Measurements from ENCODE around the gene SRSF7.
"Not testable (repeated sequence)": the region's sequence is repeated elsewhere in the genome, so short reads cannot be mapped to it uniquely, and the experiment has no call there.

The SRSF7 gene

DNA sequence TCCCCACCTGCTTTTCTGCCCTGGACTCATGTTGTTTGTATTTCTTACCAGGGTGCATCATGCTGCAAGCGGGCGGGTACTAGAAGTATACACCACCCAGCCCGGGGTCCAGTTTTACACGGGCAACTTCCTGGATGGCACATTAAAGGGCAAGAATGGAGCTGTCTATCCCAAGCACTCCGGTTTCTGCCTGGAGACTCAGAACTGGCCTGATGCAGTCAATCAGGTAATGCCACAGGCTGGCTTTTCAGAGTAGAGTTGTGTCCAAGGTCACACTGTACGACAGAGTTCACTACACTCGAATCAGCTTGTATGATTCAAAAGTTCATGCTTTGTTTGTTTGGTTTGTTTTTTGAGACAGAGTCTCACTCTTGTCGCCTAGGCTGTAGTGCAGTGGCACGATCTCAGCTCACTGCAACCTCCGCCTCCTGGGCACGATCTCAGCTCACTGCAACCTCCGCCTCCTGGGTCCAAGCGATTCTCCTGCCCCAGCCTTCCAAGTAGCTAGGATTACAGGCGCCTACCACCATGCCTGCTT lies 19.4 kb downstream of the SRSF7 start:
- H3K4me3 ChIP-seq (ENCODE audit: extremely low read depth, insufficient read depth, low read length, poor library complexity, severe bottlenecking) = no peak overlapping the region
- H3K9me3 ChIP-seq (ENCODE audit: control insufficient read depth, low read length) = no peaks in the 10 kb centered on the region
- 90 to 91% methylated on average over 10 to 12 of the region's 14 CpGs for WGBS, 2 experiments (ENCODE audit: insufficient coverage in 2 of 2)
- H3K27ac ChIP-seq (ENCODE audit: low read depth, low read length, severe bottlenecking) = no peak overlapping the region
- H3K4me1 ChIP-seq (ENCODE audit: control insufficient read depth, insufficient read depth, low read length, poor library complexity, severe bottlenecking) = no peaks in the 10 kb centered on the region
- peaks cover 53% of the 10 kb centered on the region for H3K36me3 ChIP-seq (ENCODE audit: control insufficient read depth, insufficient read depth, low read length)

DNA sequence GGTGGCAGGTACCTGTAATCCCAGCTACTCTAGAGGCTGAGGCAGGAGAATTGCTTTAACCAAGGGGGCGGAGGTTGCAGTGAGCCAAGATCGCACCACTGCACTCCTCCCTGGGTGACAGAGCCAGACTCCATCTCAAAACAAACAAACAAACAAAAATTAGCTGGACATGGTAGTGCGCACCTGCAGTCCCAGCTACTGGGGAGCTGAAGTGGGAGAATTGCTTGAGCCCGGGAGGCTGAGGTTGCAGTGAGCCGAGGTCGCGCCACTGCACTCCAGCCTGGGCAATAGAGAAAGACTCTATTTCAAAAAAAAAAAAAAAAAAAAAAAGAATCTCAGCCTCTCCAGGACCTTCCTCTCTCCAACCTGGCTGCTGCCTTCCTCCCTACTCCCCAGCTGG lies 20.1 kb downstream of the SRSF7 start:
- no peaks in the 10 kb centered on the region for H3K9me3 ChIP-seq (ENCODE audit: control insufficient read depth, low read length)
- H3K27ac ChIP-seq (ENCODE audit: low read depth, low read length, severe bottlenecking) = no peak overlapping the region
- peaks cover 53% of the 10 kb centered on the region for H3K36me3 ChIP-seq (ENCODE audit: control insufficient read depth, insufficient read depth, low read length)
- H3K4me1 ChIP-seq (ENCODE audit: control insufficient read depth, insufficient read depth, low read length, poor library complexity, severe bottlenecking) = no peaks in the 10 kb centered on the region
- no peak overlapping the region for H3K4me3 ChIP-seq (ENCODE audit: extremely low read depth, insufficient read depth, low read length, poor library complexity, severe bottlenecking)
- 96 to 100% methylated on average over 2 to 4 of the region's 7 CpGs for WGBS, 2 experiments (ENCODE audit: insufficient coverage in 2 of 2)

DNA sequence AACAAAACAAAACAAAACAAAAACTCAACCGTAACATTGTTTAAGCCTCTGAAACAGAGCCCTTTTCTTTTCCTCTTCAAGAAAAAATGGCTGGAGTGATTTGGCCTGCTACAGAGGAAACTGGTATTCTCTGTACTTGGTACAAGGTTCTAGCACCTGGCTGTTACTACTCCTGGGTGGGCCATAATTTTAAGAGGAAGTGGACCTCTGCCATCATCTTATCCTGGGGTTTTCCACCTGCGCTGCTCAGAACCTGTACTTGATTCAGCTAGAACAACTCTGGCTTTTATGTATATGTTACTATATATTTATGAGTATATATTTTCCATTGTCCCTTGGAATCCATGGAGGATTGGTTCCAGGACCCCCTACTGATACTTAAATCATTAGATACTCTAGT lies 22.5 kb downstream of the SRSF7 start:
- no peak overlapping the region for H3K4me3 ChIP-seq (ENCODE audit: extremely low read depth, insufficient read depth, low read length, poor library complexity, severe bottlenecking)
- WGBS, 2 experiments (ENCODE audit: insufficient coverage in 2 of 2) = 100% methylated on average over 1 of the region's 2 CpGs; no CpG with 5 or more reads in 1 of the 2 experiments
- no peak overlapping the region for H3K27ac ChIP-seq (ENCODE audit: low read depth, low read length, severe bottlenecking)
- no peaks in the 10 kb centered on the region for H3K4me1 ChIP-seq (ENCODE audit: control insufficient read depth, insufficient read depth, low read length, poor library complexity, severe bottlenecking)
- H3K9me3 ChIP-seq (ENCODE audit: control insufficient read depth, low read length) = no peaks in the 10 kb centered on the region
- peaks cover 31% of the 10 kb centered on the region for H3K36me3 ChIP-seq (ENCODE audit: control insufficient read depth, insufficient read depth, low read length)

DNA sequence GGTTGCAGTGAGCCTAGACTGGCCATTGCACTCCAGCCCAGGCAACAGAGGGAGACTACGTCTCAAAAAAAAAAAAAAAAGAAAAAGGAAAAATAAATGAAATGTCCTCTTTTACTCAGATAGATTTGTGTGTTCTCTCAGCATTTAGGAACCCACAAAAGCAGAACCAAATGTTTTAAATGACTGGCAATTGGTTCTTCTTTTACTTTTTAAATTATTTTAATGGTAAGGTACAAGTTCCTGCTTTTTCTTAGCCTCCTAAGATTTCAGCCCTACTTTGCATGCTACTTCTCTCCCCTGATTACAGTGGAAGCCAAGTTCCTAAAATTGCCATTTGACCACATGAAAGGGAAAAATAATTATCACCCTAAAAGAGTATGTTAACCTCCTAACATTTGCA lies 23.5 kb downstream of the SRSF7 start:
- WGBS, 2 experiments (ENCODE audit: insufficient coverage in 2 of 2) = no CpG with 5 or more reads among the region's 1 CpG
- no peaks in the 10 kb centered on the region for H3K4me1 ChIP-seq (ENCODE audit: control insufficient read depth, insufficient read depth, low read length, poor library complexity, severe bottlenecking)
- peaks cover 23% of the 10 kb centered on the region for H3K36me3 ChIP-seq (ENCODE audit: control insufficient read depth, insufficient read depth, low read length)
- H3K27ac ChIP-seq (ENCODE audit: low read depth, low read length, severe bottlenecking) = no peak overlapping the region
- no peak overlapping the region for H3K4me3 ChIP-seq (ENCODE audit: extremely low read depth, insufficient read depth, low read length, poor library complexity, severe bottlenecking)
- H3K9me3 ChIP-seq (ENCODE audit: control insufficient read depth, low read length) = no peaks in the 10 kb centered on the region

DNA sequence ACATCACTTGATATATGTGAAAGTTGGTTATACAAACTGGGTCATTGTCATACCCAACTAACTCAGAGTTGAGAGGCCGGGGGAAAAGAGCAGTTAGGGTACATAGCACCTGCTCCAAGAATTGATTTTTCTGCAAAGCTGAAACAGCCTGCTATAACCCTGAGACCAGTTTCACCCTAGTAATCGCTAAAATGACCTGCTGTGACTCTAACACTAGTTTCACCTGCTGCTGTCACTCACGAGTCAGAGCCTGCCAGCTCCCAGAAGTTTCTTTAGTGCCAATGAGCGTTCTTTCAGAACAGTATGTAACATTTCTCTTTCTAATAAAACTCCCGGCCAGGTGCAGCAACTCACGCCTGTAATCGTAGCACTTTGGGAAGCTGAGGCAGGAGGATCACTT lies 28.0 kb downstream of the SRSF7 start:
- peaks cover 4% of the 10 kb centered on the region for H3K36me3 ChIP-seq (ENCODE audit: control insufficient read depth, insufficient read depth, low read length)
- no peaks in the 10 kb centered on the region for H3K4me1 ChIP-seq (ENCODE audit: control insufficient read depth, insufficient read depth, low read length, poor library complexity, severe bottlenecking)
- no peak overlapping the region for H3K4me3 ChIP-seq (ENCODE audit: extremely low read depth, insufficient read depth, low read length, poor library complexity, severe bottlenecking)
- no peak overlapping the region for H3K27ac ChIP-seq (ENCODE audit: low read depth, low read length, severe bottlenecking)
- WGBS, 2 experiments (ENCODE audit: insufficient coverage in 2 of 2) = 87 to 96% methylated on average over 5 to 6 of the region's 7 CpGs
- no peaks in the 10 kb centered on the region for H3K9me3 ChIP-seq (ENCODE audit: control insufficient read depth, low read length)

DNA sequence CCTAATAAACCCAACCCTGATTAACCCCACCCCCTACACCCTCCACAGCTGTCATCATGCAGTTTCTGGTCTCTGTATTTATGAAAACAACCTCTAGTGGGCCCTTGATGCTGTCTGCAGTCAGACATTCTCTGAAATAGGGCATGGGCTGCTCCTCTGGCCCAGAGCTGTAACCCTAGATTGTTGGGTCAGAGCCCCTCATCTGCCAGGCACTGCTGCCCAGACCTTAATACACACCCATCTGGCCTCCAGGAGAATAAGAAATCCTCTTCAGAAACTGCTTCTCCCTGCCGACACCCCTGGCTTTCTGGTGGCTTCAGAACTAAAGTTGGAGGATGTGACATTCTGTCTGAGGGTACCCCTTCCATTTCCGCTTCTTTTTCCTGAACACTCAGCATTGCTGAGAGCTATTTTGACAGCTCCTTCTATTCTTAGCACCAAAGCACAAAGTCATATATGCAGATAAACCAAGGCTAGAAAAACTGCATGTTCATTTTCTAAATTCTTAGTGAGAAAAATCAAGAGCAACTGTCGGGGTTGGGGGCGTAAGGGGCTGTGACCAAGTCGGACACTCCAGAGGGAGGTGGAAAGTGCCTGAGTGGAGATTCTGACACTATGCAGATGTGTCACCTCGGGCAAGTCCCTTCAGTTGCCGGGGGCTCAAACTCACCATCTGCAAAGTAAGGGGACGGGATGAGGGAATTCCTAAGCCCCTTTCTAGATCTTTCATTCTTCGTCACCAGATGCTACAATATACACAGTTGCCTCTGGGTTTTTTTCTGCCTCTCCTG lies 28.7 kb downstream of the SRSF7 start:
- Histone ChIP-seq H3K9me3 (ENCODE audit: control insufficient read depth, low read length) (no peaks in the 10 kb centered on the region), H3K27ac (ENCODE audit: low read depth, low read length, severe bottlenecking) (no peak overlapping the region), H3K4me3 (ENCODE audit: extremely low read depth, insufficient read depth, low read length, poor library complexity, severe bottlenecking) (no peak overlapping the region), H3K4me1 (ENCODE audit: control insufficient read depth, insufficient read depth, low read length, poor library complexity, severe bottlenecking) (no peaks in the 10 kb centered on the region), H3K36me3 (ENCODE audit: control insufficient read depth, insufficient read depth, low read length) (peaks cover 4% of the 10 kb centered on the region)
- 86 to 91% methylated on average over 7 to 8 of the region's 9 CpGs for WGBS, 2 experiments (ENCODE audit: insufficient coverage in 2 of 2)

DNA sequence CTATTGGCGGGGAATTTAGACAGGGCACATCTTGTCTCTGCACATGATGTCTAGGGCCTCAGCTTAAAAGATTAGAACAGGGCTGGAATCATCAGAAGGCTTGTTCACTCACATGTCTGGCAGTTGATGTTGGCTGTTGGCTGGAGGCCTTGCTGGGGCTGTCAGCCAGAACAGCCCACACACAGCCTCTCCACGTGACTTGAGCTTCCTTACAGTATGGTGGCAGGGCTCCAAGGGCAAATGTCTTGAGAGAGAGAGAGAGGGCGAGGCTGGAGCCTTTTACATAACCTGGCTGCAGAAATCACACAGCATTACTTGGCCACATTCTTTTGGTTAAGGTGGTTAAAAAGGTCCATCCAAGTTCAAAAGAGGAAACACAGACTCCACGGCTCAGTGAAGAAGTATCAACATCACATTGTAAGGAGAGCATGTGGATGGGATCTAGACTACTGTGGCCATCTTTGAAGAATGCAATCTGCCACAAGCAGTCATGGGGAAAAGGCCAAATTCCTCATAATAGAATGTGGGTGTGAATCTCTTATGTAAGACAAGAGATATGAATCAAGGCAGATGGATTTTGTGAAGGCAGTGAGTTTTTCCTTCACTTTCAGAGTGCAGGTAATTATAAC lies 30.4 kb downstream of the SRSF7 start:
- no peaks in the 10 kb centered on the region for H3K4me1 ChIP-seq (ENCODE audit: control insufficient read depth, insufficient read depth, low read length, poor library complexity, severe bottlenecking)
- WGBS, 2 experiments (ENCODE audit: insufficient coverage in 2 of 2) = 100% methylated on average over 2 to 4 of the region's 4 CpGs
- no peaks in the 10 kb centered on the region for H3K9me3 ChIP-seq (ENCODE audit: control insufficient read depth, low read length)
- no peak overlapping the region for H3K4me3 ChIP-seq (ENCODE audit: extremely low read depth, insufficient read depth, low read length, poor library complexity, severe bottlenecking)
- peaks cover 4% of the 10 kb centered on the region for H3K36me3 ChIP-seq (ENCODE audit: control insufficient read depth, insufficient read depth, low read length)
- no peak overlapping the region for H3K27ac ChIP-seq (ENCODE audit: low read depth, low read length, severe bottlenecking)

DNA sequence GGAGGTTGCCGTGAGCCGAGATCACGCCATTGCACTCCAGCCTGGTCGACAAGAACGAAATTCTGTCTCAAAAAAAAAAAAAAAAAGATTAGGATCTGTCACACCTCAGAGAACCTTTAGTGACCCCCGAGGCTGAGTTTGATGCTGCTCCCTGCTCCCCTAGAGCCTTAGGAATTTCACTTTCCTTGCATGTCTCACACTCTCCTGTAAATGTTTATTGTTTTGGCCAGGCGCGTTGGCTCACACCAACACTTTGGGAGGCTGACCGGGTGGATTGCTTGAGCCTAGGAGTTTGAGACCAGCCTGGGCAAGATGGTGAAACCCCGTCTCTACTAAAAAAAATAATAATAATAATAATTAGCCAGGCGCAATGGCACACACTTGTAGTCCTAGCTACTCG lies 31.5 kb downstream of the SRSF7 start:
- 89 to 90% methylated on average over 7 to 8 of the region's 12 CpGs for WGBS, 2 experiments (ENCODE audit: insufficient coverage in 2 of 2)

DNA sequence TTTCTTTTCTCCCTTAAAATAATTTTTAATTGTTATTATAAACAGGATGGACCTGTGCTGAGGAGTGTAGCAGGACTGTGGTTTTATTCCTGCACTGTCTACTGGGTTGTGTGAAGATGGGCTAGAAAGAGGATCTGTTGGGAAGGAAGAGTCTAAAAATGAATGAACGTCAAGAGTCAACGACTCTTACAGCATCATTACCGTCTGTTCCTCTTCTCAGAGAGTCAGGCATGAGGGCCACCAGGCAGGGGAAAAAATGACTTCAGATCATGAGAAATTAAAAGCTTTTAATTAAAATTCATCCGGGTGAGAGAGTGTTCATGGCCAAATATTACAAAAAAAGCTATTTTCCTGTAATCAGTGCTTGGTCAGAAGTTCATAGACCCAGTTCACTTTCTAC lies 32.6 kb downstream of the SRSF7 start:
- H3K9me3 ChIP-seq (ENCODE audit: control insufficient read depth, low read length) = no peaks in the 10 kb centered on the region
- no peaks in the 10 kb centered on the region for H3K4me1 ChIP-seq (ENCODE audit: control insufficient read depth, insufficient read depth, low read length, poor library complexity, severe bottlenecking)
- WGBS, 2 experiments (ENCODE audit: insufficient coverage in 2 of 2) = 100% methylated on average over 1 to 2 of the region's 4 CpGs
- no peak overlapping the region for H3K4me3 ChIP-seq (ENCODE audit: extremely low read depth, insufficient read depth, low read length, poor library complexity, severe bottlenecking)
- H3K27ac ChIP-seq (ENCODE audit: low read depth, low read length, severe bottlenecking) = no peak overlapping the region
- H3K36me3 ChIP-seq (ENCODE audit: control insufficient read depth, insufficient read depth, low read length) = peaks cover 6% of the 10 kb centered on the region

More for the DNA sequence above, 31.5 kb downstream of the SRSF7 start:
- H3K4me1 ChIP-seq (ENCODE audit: control insufficient read depth, insufficient read depth, low read length, poor library complexity, severe bottlenecking) = no peaks in the 10 kb centered on the region
- no peak overlapping the region for H3K4me3 ChIP-seq (ENCODE audit: extremely low read depth, insufficient read depth, low read length, poor library complexity, severe bottlenecking)
- no peaks in the 10 kb centered on the region for H3K9me3 ChIP-seq (ENCODE audit: control insufficient read depth, low read length)
- H3K36me3 ChIP-seq (ENCODE audit: control insufficient read depth, insufficient read depth, low read length) = peaks cover 4% of the 10 kb centered on the region
- H3K27ac ChIP-seq (ENCODE audit: low read depth, low read length, severe bottlenecking) = no peak overlapping the region

DNA sequence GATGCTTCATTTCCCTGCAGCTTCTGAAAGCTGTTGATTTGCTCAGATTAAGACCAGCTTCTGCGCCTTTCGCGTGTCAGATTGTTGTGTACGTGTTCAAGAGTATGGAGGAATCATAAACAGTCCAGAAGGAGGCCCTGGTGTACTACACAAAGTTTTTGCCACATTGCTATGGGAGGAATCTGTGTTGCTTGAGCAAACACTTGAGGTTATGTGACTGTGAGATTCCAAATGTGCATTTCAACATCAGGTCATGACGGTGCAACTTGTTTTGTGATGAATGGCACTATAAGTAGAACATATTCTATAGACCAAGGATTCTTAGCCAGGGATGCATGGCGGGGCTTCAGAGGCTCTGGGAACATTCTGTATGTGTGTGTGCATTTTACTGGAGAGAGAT lies 35.0 kb downstream of the SRSF7 start:
- no peak overlapping the region for H3K4me3 ChIP-seq (ENCODE audit: extremely low read depth, insufficient read depth, low read length, poor library complexity, severe bottlenecking)
- no peak overlapping the region for H3K27ac ChIP-seq (ENCODE audit: low read depth, low read length, severe bottlenecking)
- 96% methylated on average over 4 to 5 of the region's 6 CpGs for WGBS, 2 experiments (ENCODE audit: insufficient coverage in 2 of 2)
- peaks cover 7% of the 10 kb centered on the region for H3K36me3 ChIP-seq (ENCODE audit: control insufficient read depth, insufficient read depth, low read length)
- H3K9me3 ChIP-seq (ENCODE audit: control insufficient read depth, low read length) = no peaks in the 10 kb centered on the region
- H3K4me1 ChIP-seq (ENCODE audit: control insufficient read depth, insufficient read depth, low read length, poor library complexity, severe bottlenecking) = no peaks in the 10 kb centered on the region

DNA sequence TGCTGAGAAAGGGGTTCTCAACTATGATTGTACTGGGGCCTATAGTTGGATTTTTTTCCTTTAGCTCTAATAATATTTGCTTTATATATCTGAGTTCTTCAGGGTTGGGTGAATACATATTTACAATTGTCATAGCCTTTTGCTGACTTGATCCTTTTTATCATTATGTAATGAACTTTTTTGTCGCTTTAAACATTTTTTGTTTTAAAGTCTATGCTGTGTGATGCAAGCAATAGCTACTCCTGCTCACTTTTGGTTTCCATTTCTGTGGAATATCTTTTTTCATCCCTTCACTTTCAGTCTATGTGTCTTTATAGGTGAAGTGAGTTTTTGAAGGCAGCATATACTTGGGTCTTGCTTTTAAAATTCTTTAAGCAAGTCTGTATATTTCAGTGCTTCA lies 36.2 kb downstream of the SRSF7 start:
- not testable (repeated sequence) for H3K27ac ChIP-seq (ENCODE audit: low read depth, low read length, severe bottlenecking); H3K4me1 ChIP-seq (ENCODE audit: control insufficient read depth, insufficient read depth, low read length, poor library complexity, severe bottlenecking); H3K36me3 ChIP-seq (ENCODE audit: control insufficient read depth, insufficient read depth, low read length); H3K9me3 ChIP-seq (ENCODE audit: control insufficient read depth, low read length); H3K4me3 ChIP-seq (ENCODE audit: extremely low read depth, insufficient read depth, low read length, poor library complexity, severe bottlenecking)
- WGBS, 2 experiments (ENCODE audit: insufficient coverage in 2 of 2) = no CpG with 5 or more reads among the region's 1 CpG

All from mesodermal cell (in vitro differentiated cells).